Ishikawa (cell line): ENCODE results near the gene TPO.

Experiments used
- CEBPB ChIP-seq: IDR thresholded peaks from 2 replicates; pipeline ENCODE4 v1.6.1; 2012
- TEAD4 ChIP-seq: IDR thresholded peaks from 2 replicates; pipeline ENCODE4 v1.6.1; 2012
- TF ChIP-seq, protein P1 (sequence below): IDR thresholded peaks from 2 replicates; pipeline ENCODE4 v1.6.1; 2012; ENCODE audit warnings: low read depth, mild to moderate bottlenecking
- TF ChIP-seq, protein P2 (sequence below): IDR thresholded peaks from 2 replicates; pipeline ENCODE4 v1.6.1; 2012

DNA sequence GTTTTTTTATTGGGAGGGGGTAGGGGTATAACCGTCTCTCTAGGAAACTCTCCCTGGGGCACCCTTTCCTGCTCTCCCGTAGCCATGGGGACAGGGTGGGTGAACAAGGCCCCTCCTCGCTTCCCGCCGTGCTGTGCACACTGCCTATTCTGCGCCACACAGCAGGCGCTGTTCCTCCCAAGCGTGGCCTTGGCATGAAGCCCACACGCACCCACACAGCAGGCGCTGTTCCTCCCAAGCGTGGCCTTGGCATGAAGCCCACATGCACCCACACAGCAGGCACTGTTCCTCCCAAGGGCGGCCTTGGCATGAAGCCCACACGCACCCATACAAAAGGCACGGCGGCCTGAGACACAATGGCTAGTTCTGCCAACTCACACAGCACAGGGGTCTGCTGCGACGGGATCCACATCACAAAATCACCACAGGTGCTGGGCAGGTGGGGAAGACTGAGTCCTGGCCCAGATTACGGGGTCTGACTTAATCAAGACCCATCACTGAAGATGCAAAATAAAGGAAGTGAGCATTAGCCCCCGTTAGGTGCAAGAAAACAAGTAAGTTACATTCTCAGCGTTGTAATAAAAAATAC, 46.6 kb upstream of the TPO start:
- peak; percentile 78 for TF ChIP-seq TEAD4
- TF ChIP-seq, protein P1, sequence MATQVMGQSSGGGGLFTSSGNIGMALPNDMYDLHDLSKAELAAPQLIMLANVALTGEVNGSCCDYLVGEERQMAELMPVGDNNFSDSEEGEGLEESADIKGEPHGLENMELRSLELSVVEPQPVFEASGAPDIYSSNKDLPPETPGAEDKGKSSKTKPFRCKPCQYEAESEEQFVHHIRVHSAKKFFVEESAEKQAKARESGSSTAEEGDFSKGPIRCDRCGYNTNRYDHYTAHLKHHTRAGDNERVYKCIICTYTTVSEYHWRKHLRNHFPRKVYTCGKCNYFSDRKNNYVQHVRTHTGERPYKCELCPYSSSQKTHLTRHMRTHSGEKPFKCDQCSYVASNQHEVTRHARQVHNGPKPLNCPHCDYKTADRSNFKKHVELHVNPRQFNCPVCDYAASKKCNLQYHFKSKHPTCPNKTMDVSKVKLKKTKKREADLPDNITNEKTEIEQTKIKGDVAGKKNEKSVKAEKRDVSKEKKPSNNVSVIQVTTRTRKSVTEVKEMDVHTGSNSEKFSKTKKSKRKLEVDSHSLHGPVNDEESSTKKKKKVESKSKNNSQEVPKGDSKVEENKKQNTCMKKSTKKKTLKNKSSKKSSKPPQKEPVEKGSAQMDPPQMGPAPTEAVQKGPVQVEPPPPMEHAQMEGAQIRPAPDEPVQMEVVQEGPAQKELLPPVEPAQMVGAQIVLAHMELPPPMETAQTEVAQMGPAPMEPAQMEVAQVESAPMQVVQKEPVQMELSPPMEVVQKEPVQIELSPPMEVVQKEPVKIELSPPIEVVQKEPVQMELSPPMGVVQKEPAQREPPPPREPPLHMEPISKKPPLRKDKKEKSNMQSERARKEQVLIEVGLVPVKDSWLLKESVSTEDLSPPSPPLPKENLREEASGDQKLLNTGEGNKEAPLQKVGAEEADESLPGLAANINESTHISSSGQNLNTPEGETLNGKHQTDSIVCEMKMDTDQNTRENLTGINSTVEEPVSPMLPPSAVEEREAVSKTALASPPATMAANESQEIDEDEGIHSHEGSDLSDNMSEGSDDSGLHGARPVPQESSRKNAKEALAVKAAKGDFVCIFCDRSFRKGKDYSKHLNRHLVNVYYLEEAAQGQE: no peak
- TF ChIP-seq, protein P2, sequence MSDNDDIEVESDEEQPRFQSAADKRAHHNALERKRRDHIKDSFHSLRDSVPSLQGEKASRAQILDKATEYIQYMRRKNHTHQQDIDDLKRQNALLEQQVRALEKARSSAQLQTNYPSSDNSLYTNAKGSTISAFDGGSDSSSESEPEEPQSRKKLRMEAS: peak; percentile 63
- TF ChIP-seq CEBPB: no peak
